ENCODE results near the gene TMEM59L. TPM values are rescaled to one million over a fixed set of nuclear protein-coding genes. Genes with fewer than 3 reads are reported as not detected.

The TMEM59L gene
- total and polyA plus RNA-seq, 2 of the 4 experiments (the other 2 are of a cell fraction), result under 0.01 to 5.9 TPM

DNA sequence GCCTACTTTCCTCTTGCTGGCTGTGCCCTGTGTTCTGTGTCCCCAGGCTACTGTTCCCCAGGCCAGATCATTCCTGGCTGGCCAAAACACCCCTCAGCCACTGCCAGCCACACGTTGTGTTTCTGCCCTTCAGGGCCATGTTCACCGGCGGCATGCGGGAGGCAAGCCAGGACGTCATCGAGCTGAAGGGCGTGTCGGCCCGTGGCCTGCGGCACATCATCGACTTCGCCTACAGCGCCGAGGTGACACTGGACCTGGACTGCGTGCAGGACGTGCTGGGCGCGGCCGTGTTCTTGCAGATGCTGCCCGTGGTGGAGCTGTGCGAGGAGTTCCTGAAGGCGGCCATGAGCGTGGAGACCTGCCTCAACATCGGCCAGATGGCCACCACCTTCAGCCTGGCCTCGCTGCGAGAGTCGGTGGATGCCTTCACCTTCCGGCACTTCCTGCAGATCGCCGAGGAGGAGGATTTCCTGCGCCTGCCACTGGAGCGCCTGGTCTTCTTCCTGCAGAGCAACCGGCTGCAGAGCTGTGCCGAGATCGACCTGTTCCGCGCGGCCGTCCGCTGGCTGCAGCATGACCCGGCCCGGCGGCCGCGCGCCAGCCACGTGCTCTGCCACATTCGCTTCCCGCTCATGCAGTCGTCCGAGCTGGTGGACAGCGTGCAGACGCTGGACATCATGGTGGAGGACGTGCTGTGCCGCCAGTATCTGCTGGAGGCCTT, 55.0 kb downstream of the TMEM59L start:
- Histone ChIP-seq H3K18ac (ENCODE audit: low read depth, low read length) (no peak overlapping the region), H3K14ac (replicated peaks; ENCODE audit: low read depth, low read length) (no peak overlapping the region), H3K27ac (ENCODE audit: insufficient read depth, low read length) (no peak overlapping the region), H4K8ac (ENCODE audit: low read depth in 2 of 2, low read length in 2 of 2) (no peak overlapping the region), H3K36me3 (ENCODE audit: control insufficient read depth, insufficient read depth, low read length) (peaks cover 26% of the 10 kb centered on the region), H3K4me1 (ENCODE audit: control insufficient read depth, insufficient read depth, low read length) (peaks cover 18% of the 10 kb centered on the region), H4K91ac (ENCODE audit: insufficient read depth, low read depth, low read length) (no peak overlapping the region), H3K23ac (ENCODE audit: low read depth, low read length) (no peak overlapping the region), H2BK15ac (ENCODE audit: low read depth, low read length) (no peak overlapping the region), H3K56ac (ENCODE audit: extremely low read depth, insufficient read depth, low read length) (no peak overlapping the region), H4K5ac (ENCODE audit: low read depth, low read length) (no peak overlapping the region), H3K9ac (ENCODE audit: low read depth, low read length) (no peak overlapping the region), H2BK5ac (ENCODE audit: low read depth, low read length, poor library complexity, severe bottlenecking) (no peak overlapping the region), H3K79me1 (ENCODE audit: low read depth in 1 of 2, low read length in 2 of 2) (peaks cover 11 to 18% of the 10 kb centered on the region in 2 experiments; a peak in 3 of 4 replicates), H3K27me3 (ENCODE audit: control insufficient read depth, insufficient read depth, low read length) (no peaks in the 10 kb centered on the region), H3K4ac (ENCODE audit: low read depth, low read length) (no peak overlapping the region), H3K9me3 (ENCODE audit: control insufficient read depth, insufficient read depth, low read length) (no peaks in the 10 kb centered on the region), H2BK120ac (ENCODE audit: low read depth, low read length) (no peak overlapping the region), H2BK20ac (ENCODE audit: low read depth, low read length) (no peak overlapping the region), H3K4me2 (ENCODE audit: low read depth, low read length) (no peak overlapping the region), H4K20me1 (ENCODE audit: insufficient read depth, low read length) (peaks cover 8% of the 10 kb centered on the region; the same call in 1 of the 2 replicates), H2AK5ac (ENCODE audit: low read depth, low read length) (no peak overlapping the region), H2AK9ac (replicated peaks; ENCODE audit: low read depth, low read length, poor library complexity) (peak overlapping the region; percentile 50), H3K4me3 (ENCODE audit: insufficient read depth, low read depth, low read length) (no peak overlapping the region), H3K9me1 (ENCODE audit: insufficient read depth, low read length) (peaks cover 7% of the 10 kb centered on the region), H2AFZ (replicated peaks; ENCODE audit: low read length, poor library complexity) (no peak overlapping the region)
- ATAC-seq (ENCODE audit: low read depth) (no peak), DNase-seq (no peak)
- TF ChIP-seq CHD1 (IDR thresholded peaks at IDR 0.05; ENCODE audit: low read depth, low read length) (no peak), SMC3 (IDR thresholded peaks at IDR 0.05; ENCODE audit: low read depth, low read length) (no peak), MAFK (IDR thresholded peaks at IDR 0.05; ENCODE audit: low read depth, low read length) (no peak), RFX5 (IDR thresholded peaks at IDR 0.05; ENCODE audit: low read depth, low read length) (no peak), CEBPB (IDR thresholded peaks at IDR 0.05; ENCODE audit: low read depth, low read length) (no peak), MAZ (IDR thresholded peaks at IDR 0.05; ENCODE audit: borderline replicate concordance, low read depth, low read length) (no peak), MXI1 (IDR thresholded peaks at IDR 0.05; ENCODE audit: borderline replicate concordance, low read depth, low read length) (no peak), BHLHE40 (IDR thresholded peaks at IDR 0.05; ENCODE audit: low read depth, low read length) (no peak), POLR2A (IDR thresholded peaks at IDR 0.05; ENCODE audit: low read depth, low read length) (no peak), NFE2L2 (IDR thresholded peaks at IDR 0.05; ENCODE audit: low read depth, low read length) (no peak), RCOR1 (IDR thresholded peaks at IDR 0.05; ENCODE audit: insufficient replicate concordance, low read length) (no peak), ELK1 (IDR thresholded peaks at IDR 0.05; ENCODE audit: borderline replicate concordance, low read depth, low read length) (no peak), FOS (IDR thresholded peaks at IDR 0.05; ENCODE audit: low read depth, low read length) (no peak), RAD21 (IDR thresholded peaks at IDR 0.05; ENCODE audit: low read length) (no peak)
- TF ChIP-seq, protein P1, sequence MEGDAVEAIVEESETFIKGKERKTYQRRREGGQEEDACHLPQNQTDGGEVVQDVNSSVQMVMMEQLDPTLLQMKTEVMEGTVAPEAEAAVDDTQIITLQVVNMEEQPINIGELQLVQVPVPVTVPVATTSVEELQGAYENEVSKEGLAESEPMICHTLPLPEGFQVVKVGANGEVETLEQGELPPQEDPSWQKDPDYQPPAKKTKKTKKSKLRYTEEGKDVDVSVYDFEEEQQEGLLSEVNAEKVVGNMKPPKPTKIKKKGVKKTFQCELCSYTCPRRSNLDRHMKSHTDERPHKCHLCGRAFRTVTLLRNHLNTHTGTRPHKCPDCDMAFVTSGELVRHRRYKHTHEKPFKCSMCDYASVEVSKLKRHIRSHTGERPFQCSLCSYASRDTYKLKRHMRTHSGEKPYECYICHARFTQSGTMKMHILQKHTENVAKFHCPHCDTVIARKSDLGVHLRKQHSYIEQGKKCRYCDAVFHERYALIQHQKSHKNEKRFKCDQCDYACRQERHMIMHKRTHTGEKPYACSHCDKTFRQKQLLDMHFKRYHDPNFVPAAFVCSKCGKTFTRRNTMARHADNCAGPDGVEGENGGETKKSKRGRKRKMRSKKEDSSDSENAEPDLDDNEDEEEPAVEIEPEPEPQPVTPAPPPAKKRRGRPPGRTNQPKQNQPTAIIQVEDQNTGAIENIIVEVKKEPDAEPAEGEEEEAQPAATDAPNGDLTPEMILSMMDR (conservative IDR thresholded peaks at IDR 0.05; ENCODE audit: low read depth, low read length), result no peak
- TF ChIP-seq, protein P2, sequence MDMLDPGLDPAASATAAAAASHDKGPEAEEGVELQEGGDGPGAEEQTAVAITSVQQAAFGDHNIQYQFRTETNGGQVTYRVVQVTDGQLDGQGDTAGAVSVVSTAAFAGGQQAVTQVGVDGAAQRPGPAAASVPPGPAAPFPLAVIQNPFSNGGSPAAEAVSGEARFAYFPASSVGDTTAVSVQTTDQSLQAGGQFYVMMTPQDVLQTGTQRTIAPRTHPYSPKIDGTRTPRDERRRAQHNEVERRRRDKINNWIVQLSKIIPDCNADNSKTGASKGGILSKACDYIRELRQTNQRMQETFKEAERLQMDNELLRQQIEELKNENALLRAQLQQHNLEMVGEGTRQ (IDR thresholded peaks at IDR 0.05; ENCODE audit: low read depth, low read length), result no peak
- 96% methylated on average over 46 of the region's 55 CpGs; no CpG with 5 or more reads in 1 of the 2 experiments for WGBS, 2 experiments (ENCODE audit: extremely low coverage in 2 of 2, insufficient read length in 1 of 2)
- no TSS peak for BruUV-seq (replicated peaks)
- POLR2A ChIA-PET (ENCODE audit: unreplicated experiment), result no interaction called here
- in situ Hi-C loops (cut with MboI; ENCODE audit: low sequenced_read_pairs) (no loop called here), intact Hi-C loops (cut with micrococcal nuclease) (no loop called here), dilution Hi-C loops (cut with HindIII; ENCODE audit: low sequenced_read_pairs, unreplicated experiment) (no loop called here)
- CTCF ChIA-PET, result no interaction called here

All from IMR-90 (cell line).